MM.1S (cell line): ENCODE data around the gene CFAP107.

Experiments
- DNase-seq: peaks from one replicate; pipeline ENCODE4 v3.0.0-alpha.2; 2015
- H2AFZ ChIP-seq: fragments of 300-600 bp; sonication (generic); 2 replicates; pipeline ENCODE4 v1.6.0; 2016; ENCODE audit warnings: antibody characterized with exemption, low read length
- H3F3A ChIP-seq: fragments of 300-600 bp; sonication (generic); 2 replicates; pipeline ENCODE4 v1.6.1; 2016; ENCODE audit warnings: mild to moderate bottlenecking, antibody characterized with exemption, low read length, moderate library complexity, mixed read lengths; ENCODE audit not compliant: insufficient read depth
- H3K27ac ChIP-seq: fragments of 300-600 bp; sonication (generic); 2 replicates; pipeline ENCODE4 v1.5.1; 2016; ENCODE audit warnings: mild to moderate bottlenecking, low read length
- H3K27me3 ChIP-seq: fragments of 300-600 bp; sonication (generic); replicated peaks from 2 replicates; pipeline ENCODE4 v1.6.0; 2016; ENCODE audit warnings: low read length; ENCODE audit not compliant: insufficient read depth
- H3K36me3 ChIP-seq: fragments of 300-600 bp; sonication (generic); replicated peaks from 2 replicates; pipeline ENCODE4 v1.6.1; 2016; ENCODE audit warnings: mild to moderate bottlenecking, low read length, mixed read lengths; ENCODE audit not compliant: insufficient read depth
- H3K4me1 ChIP-seq: fragments of 300-600 bp; sonication (generic); 2 replicates; pipeline ENCODE4 v1.6.1; 2016; ENCODE audit warnings: low read length, mixed read lengths
- H3K4me2 ChIP-seq: fragments of 300-600 bp; sonication (generic); 2 replicates; pipeline ENCODE4 v1.6.0; 2016; ENCODE audit warnings: low read depth, low read length
- H3K4me3 ChIP-seq: fragments of 300-600 bp; sonication (generic); 2 replicates; pipeline ENCODE4 v1.5.1; 2016; ENCODE audit warnings: low read length, mixed read lengths
- H3K79me2 ChIP-seq: fragments of 300-600 bp; sonication (generic); 2 replicates; pipeline ENCODE4 v1.6.1; 2016; ENCODE audit warnings: mixed run types, low read length, mixed read lengths
- H3K9ac ChIP-seq: fragments of 300-600 bp; sonication (generic); 2 replicates; pipeline ENCODE4 v1.6.1; 2016; ENCODE audit warnings: low read length, mixed read lengths
- H3K9me2 ChIP-seq: fragments of 300-600 bp; sonication (generic); replicated peaks from 2 replicates; pipeline ENCODE4 v1.6.1; 2016; ENCODE audit warnings: mild to moderate bottlenecking, low read length, mixed read lengths; ENCODE audit not compliant: insufficient read depth
- H3K9me3 ChIP-seq: fragments of 300-600 bp; sonication (generic); replicated peaks from 2 replicates; pipeline ENCODE4 v1.6.1; 2016; ENCODE audit warnings: mild to moderate bottlenecking, low read length, mixed read lengths; ENCODE audit not compliant: insufficient read depth
- H4K20me1 ChIP-seq: fragments of 300-600 bp; sonication (generic); 2 replicates; pipeline ENCODE4 v1.6.1; 2016; ENCODE audit warnings: mild to moderate bottlenecking, low read length, moderate library complexity, mixed read lengths; ENCODE audit not compliant: insufficient read depth
- CTCF ChIP-seq: fragments of 300-600 bp; sonication (generic); IDR thresholded peaks from 2 replicates; pipeline ENCODE4 v1.5.1; 2016; ENCODE audit warnings: antibody characterized with exemption, low read length, mixed read lengths
- EZH2 ChIP-seq: fragments of 300-600 bp; sonication (generic); optimal IDR thresholded peaks from 2 replicates; pipeline ENCODE3; 2017; ENCODE audit warnings: low read depth, mild to moderate bottlenecking, antibody characterized with exemption, low read length, mixed read lengths
- EZH2phosphoT487 ChIP-seq: fragments of 300-600 bp; sonication (generic); IDR thresholded peaks from 2 replicates; pipeline ENCODE4 v1.6.1; 2018; ENCODE audit warnings: antibody characterized with exemption, low read length

CFAP107 gene

GRCh38 chr1:12756273-12756672 is 10.3 kb downstream of the CFAP107 start:
- no peaks in the 10 kb centered on the region for H3K9me2 ChIP-seq
- H3K27me3 ChIP-seq: peaks cover 75% of the 10 kb centered on the region
- H3K4me2 ChIP-seq: no peak overlapping the region
- DNase-seq: no peak
- no peak overlapping the region for H3K27ac ChIP-seq
- no peaks in the 10 kb centered on the region for H3K4me1 ChIP-seq
- H3K36me3 ChIP-seq: no peaks in the 10 kb centered on the region
- no peak overlapping the region for H3K9ac ChIP-seq
- no peaks in the 10 kb centered on the region for H3K9me3 ChIP-seq
- no peaks in the 10 kb centered on the region for H3F3A ChIP-seq
- no peaks in the 10 kb centered on the region for H3K79me2 ChIP-seq
- no peak overlapping the region for H2AFZ ChIP-seq
- TF ChIP-seq EZH2 (no peak), CTCF (no peak), EZH2phosphoT487 (no peak)
- no peaks in the 10 kb centered on the region for H4K20me1 ChIP-seq
- no peak overlapping the region for H3K4me3 ChIP-seq

- Histone ChIP-seq H3K27me3 (peaks cover 74% of the 10 kb centered on the region), H3K9ac (no peak overlapping the region)
These were observed 10.9 kb downstream of the CFAP107 start for GRCh38 chr1:12756768-12757413.

GRCh38 chr1:12757836-12758235 is 11.8 kb downstream of the CFAP107 start:
- Histone ChIP-seq H3K79me2 (no peaks in the 10 kb centered on the region), H3K9me3 (no peaks in the 10 kb centered on the region), H3K4me3 (no peak overlapping the region), H4K20me1 (no peaks in the 10 kb centered on the region), H3K4me1 (no peaks in the 10 kb centered on the region), H2AFZ (no peak overlapping the region), H3K36me3 (no peaks in the 10 kb centered on the region), H3K9ac (no peak overlapping the region), H3K27ac (no peak overlapping the region), H3K27me3 (peaks cover 68% of the 10 kb centered on the region), H3F3A (no peaks in the 10 kb centered on the region), H3K4me2 (no peak overlapping the region), H3K9me2 (no peaks in the 10 kb centered on the region)
- no peak for DNase-seq
- TF ChIP-seq EZH2phosphoT487 (no peak), CTCF (no peak), EZH2 (no peak)

More at GRCh38 chr1:12756768-12757413, 10.9 kb downstream of the CFAP107 start:
- no peaks in the 10 kb centered on the region for H3K36me3 ChIP-seq
- no peak overlapping the region for H3K4me3 ChIP-seq
- no peaks in the 10 kb centered on the region for H3K9me2 ChIP-seq
- H3K9me3 ChIP-seq: no peaks in the 10 kb centered on the region
- no peak overlapping the region for H2AFZ ChIP-seq
- no peak overlapping the region for H3K27ac ChIP-seq
- H4K20me1 ChIP-seq: no peaks in the 10 kb centered on the region
- H3F3A ChIP-seq: no peaks in the 10 kb centered on the region
- H3K4me1 ChIP-seq: no peaks in the 10 kb centered on the region
- TF ChIP-seq EZH2: no peak
- H3K79me2 ChIP-seq: no peaks in the 10 kb centered on the region
- DNase-seq: no peak
- H3K4me2 ChIP-seq: no peak overlapping the region

- peak; percentile 28 for TF ChIP-seq CTCF
- TF ChIP-seq EZH2: no peak
- no peak for TF ChIP-seq EZH2phosphoT487
- Histone ChIP-seq H3K4me3 (no peak overlapping the region), H3K4me1 (no peaks in the 10 kb centered on the region), H3K9me2 (no peaks in the 10 kb centered on the region), H3F3A (no peaks in the 10 kb centered on the region), H3K27me3 (peaks cover 60% of the 10 kb centered on the region), H3K79me2 (no peaks in the 10 kb centered on the region), H3K36me3 (no peaks in the 10 kb centered on the region), H4K20me1 (no peaks in the 10 kb centered on the region), H2AFZ (no peak overlapping the region), H3K27ac (no peak overlapping the region), H3K4me2 (no peak overlapping the region), H3K9ac (no peak overlapping the region), H3K9me3 (no peaks in the 10 kb centered on the region)
- no peak for DNase-seq
These were observed 14.3 kb downstream of the CFAP107 start for GRCh38 chr1:12760256-12760795.
